Measurements from ENCODE around the gene WASL. TPM values are rescaled to one million over a fixed set of nuclear protein-coding genes. Genes with fewer than 3 reads are reported as not detected.

The WASL gene
- total RNA-seq, 1 experiment from 2014 or later, result 39.3 TPM

GRCh38 chr7:123729218-123729578, 19.6 kb downstream of the WASL start:
- no peak overlapping the region for H3K4me2 ChIP-seq (ENCODE audit: insufficient read depth, insufficient read length, low read length)
- H3K14ac ChIP-seq (ENCODE audit: insufficient read depth, low read length), result no peak overlapping the region
- H3K18ac ChIP-seq (ENCODE audit: insufficient read length, low read depth, low read length), result no peak overlapping the region
- H3K9ac ChIP-seq (ENCODE audit: extremely low read depth, insufficient read length, low read length), result no peak overlapping the region
- Mint-ChIP-seq H3K27ac (no peak overlapping the region), H3K36me3 (ENCODE audit: insufficient read depth in 1 of 3, low read depth in 3 of 3) (peaks cover 4 to 27% (median 11%) of the 10 kb centered on the region in 3 experiments; a peak in 5 of 7 replicates), H3K27me3 (ENCODE audit: low read depth) (no peaks in the 10 kb centered on the region), H3K4me3 (no peak overlapping the region), H3K4me1 (peaks cover 20 to 23% of the 10 kb centered on the region in 2 experiments), H3K9me3 (peaks cover 0 to 2% of the 10 kb centered on the region in 2 experiments; a peak in 1 of 5 replicates)
- no CpG with 5 or more reads among the region's 1 CpG for WGBS (ENCODE audit: extremely low coverage, insufficient read length, low lambda C conversion rate)
- no peak overlapping the region for H3K56ac ChIP-seq (ENCODE audit: insufficient read length, low read depth, low read length)
- H3K23ac ChIP-seq (ENCODE audit: insufficient read length, low read depth, low read length), result no peak overlapping the region
- no peak overlapping the region for H2BK20ac ChIP-seq (ENCODE audit: low read depth, low read length, poor library complexity, severe bottlenecking)
- no peak overlapping the region for H2AFZ ChIP-seq (ENCODE audit: low read length)
- H4K5ac ChIP-seq (ENCODE audit: insufficient read length, low read depth, low read length), result no peak overlapping the region
- no peak for TF ChIP-seq CTCF (conservative IDR thresholded peaks at IDR 0.05)
- no peaks in the 10 kb centered on the region for H3K79me1 ChIP-seq (ENCODE audit: insufficient read depth, low read depth, low read length, poor library complexity, severe bottlenecking)
- no peaks in the 10 kb centered on the region for H4K20me1 ChIP-seq (ENCODE audit: control insufficient read depth, insufficient read depth, insufficient read length)
- H4K8ac ChIP-seq (replicated peaks; ENCODE audit: insufficient read length, low read depth, low read length), result no peak overlapping the region
- H3K23me2 ChIP-seq (ENCODE audit: insufficient read length, low read depth, low read length, poor library complexity, severe bottlenecking), result no peaks in the 10 kb centered on the region
- DNase-seq, result no peak
- H2BK15ac ChIP-seq (ENCODE audit: low read depth, low read length), result no peak overlapping the region
- H4K91ac ChIP-seq (ENCODE audit: insufficient read length, low read depth, low read length), result no peak overlapping the region
- no peak overlapping the region for H3T11ph ChIP-seq (ENCODE audit: low read length)
- no peak overlapping the region for H3K27ac ChIP-seq (ENCODE audit: insufficient read length, low read depth, low read length)
- no peak overlapping the region for H2BK5ac ChIP-seq (ENCODE audit: insufficient read length, low read length)
- H3K27me3 ChIP-seq (ENCODE audit: insufficient read depth, low read length), result no peaks in the 10 kb centered on the region
- H2AK5ac ChIP-seq (ENCODE audit: insufficient read length, low read length), result no peak overlapping the region
- H3K9me3 ChIP-seq (ENCODE audit: control insufficient read depth, low read depth, low read length), result no peaks in the 10 kb centered on the region
- H2BK12ac ChIP-seq (ENCODE audit: insufficient read length, low read depth, low read length), result no peak overlapping the region
- H3K4me1 ChIP-seq (ENCODE audit: insufficient read depth, low read length), result no peaks in the 10 kb centered on the region
- no peak overlapping the region for H2BK120ac ChIP-seq (ENCODE audit: low read depth, low read length, poor library complexity, severe bottlenecking)
- H3K4ac ChIP-seq (ENCODE audit: low read depth, low read length), result no peak overlapping the region
- peaks cover 16% of the 10 kb centered on the region; the same call in 1 of the 2 replicates for H3K79me2 ChIP-seq (ENCODE audit: insufficient read depth, low read length)
